Ascending aorta (tissue), 2 donors: Measurements from ENCODE around the gene COX7A1. TPM values are rescaled to one million over a fixed set of nuclear protein-coding genes. Genes with fewer than 3 reads are reported as not detected.
A peak's percentile ranks its signal among the peaks of the same experiment; 100 is the strongest.
"Not testable (repeated sequence)": the region's sequence is repeated elsewhere in the genome, so short reads cannot be mapped to it uniquely, and the experiment has no call there.

Experiments
- DNase-seq, 2 donors: peaks; one replicate each; pipeline ENCODE4 v3.0.0-alpha.2; 2019; ENCODE audit warnings: low spot score in 2 of 2
- H3K27ac ChIP-seq, 2 donors: fragments of 200-600 bp; sonication (generic); one replicate each; pipeline ENCODE4 v1.5.1; 2016 to 2017; ENCODE audit warnings: mild to moderate bottlenecking in 1 of 2
- H3K27me3 ChIP-seq: fragments of 200-600 bp; sonication (generic); one replicate; pipeline ENCODE4 v1.5.1; 2017
- H3K36me3 ChIP-seq, 2 donors: fragments of 200-600 bp; sonication (generic); one replicate each; pipeline ENCODE4 v1.5.1; 2016
- H3K4me1 ChIP-seq, 2 donors: fragments of 200-600 bp; sonication (generic); one replicate each; pipeline ENCODE4 v1.5.1; 2016 to 2017; ENCODE audit warnings: mild to moderate bottlenecking in 1 of 2
- H3K4me3 ChIP-seq, 2 donors: fragments of 200-600 bp; sonication (generic); one replicate each; pipeline ENCODE4 v1.5.1; 2016 to 2017; ENCODE audit warnings: mild to moderate bottlenecking in 1 of 2
- H3K9me3 ChIP-seq, 2 donors: fragments of 200-600 bp; sonication (generic); one replicate each; pipeline ENCODE4 v1.5.1; 2016
- intact Hi-C: fragments of 100-400 bp; cut with DNase I; formaldehyde crosslinking; loops from one replicate; pipeline ENCODE4 v1.15.1; 2023
- total RNA-seq: library from RNA; depleted of rRNA; stranded (reverse); fragments of >200 nt; gene quantifications from one replicate; pipeline ENCODE4 v1.1.0, GENCODE V29; 2016
- TF ChIP-seq, protein P1 (sequence below), 3 experiments: fragments of 200-600 bp in 2 of 3; fragments of 450-650 bp in 1 of 3; sonication (generic) in 2 of 3; IDR thresholded peaks; one replicate each; pipeline ENCODE4 v1.5.1; 2016 to 2019; ENCODE audit warnings: antibody characterized with exemption in 3 of 3, mild to moderate bottlenecking in 1 of 3, moderate library complexity in 1 of 3

Gene COX7A1
- total RNA-seq = 51.2 TPM

DNA sequence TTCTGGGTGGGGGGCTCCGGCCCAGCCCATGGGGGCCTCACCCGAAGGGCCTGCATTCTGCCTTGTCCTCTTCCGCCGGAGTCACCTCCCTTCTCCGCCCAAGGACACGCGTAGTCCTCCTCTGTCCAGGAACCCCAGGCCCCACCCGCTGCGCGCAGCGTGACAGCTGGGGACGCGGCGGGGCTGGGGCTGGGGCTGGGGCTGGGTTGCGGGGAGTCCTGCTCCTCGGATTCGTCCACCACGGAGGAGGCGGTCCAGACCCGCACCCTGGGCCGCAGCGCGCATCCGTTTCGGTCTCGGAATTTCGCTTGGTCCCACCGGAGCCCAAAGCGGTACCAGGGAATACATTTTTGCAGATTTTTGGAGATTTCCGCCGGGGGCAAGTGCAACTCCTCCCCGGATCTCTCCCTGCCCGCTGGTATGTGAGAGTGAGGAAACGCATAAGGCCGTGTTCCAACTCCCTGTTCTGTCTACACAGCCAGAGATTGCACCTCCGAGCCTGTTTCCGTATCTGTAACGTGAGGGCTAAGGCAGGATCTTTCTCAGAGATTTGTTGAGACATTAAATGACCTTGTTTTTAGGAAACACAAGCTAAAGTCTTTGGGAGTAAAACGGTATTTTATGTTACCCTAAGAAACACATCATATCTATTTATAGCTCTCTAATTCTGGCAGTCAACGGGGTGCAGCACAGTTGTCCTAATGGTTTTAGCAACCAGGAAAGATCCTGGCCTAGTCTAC lies at the start of gene COX7A1:
TSS of gene COX7A1 (minus strand) at position 96 of the 740 bp plus-strand sequence. CDS start at position 56, 40 bp downstream.
- Histone ChIP-seq H3K36me3 (peaks cover 29 to 31% of the 10 kb centered on the region in 2 donors), H3K4me1 (peaks cover 4 to 17% of the 10 kb centered on the region in 2 donors), H3K4me3 (peak within 1 kb of the TSS; percentile 74 to 96), H3K9me3 (no peaks in the 10 kb centered on the region), H3K27ac (peak within 1 kb of the TSS; percentile 99 to 100), H3K27me3 (no peaks in the 10 kb centered on the region)
- TF ChIP-seq, protein P1, sequence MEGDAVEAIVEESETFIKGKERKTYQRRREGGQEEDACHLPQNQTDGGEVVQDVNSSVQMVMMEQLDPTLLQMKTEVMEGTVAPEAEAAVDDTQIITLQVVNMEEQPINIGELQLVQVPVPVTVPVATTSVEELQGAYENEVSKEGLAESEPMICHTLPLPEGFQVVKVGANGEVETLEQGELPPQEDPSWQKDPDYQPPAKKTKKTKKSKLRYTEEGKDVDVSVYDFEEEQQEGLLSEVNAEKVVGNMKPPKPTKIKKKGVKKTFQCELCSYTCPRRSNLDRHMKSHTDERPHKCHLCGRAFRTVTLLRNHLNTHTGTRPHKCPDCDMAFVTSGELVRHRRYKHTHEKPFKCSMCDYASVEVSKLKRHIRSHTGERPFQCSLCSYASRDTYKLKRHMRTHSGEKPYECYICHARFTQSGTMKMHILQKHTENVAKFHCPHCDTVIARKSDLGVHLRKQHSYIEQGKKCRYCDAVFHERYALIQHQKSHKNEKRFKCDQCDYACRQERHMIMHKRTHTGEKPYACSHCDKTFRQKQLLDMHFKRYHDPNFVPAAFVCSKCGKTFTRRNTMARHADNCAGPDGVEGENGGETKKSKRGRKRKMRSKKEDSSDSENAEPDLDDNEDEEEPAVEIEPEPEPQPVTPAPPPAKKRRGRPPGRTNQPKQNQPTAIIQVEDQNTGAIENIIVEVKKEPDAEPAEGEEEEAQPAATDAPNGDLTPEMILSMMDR (IDR thresholded peaks at IDR 0.05) = no peak
- intact Hi-C loops = loop anchor here (1.0 to 5.0 kb wide), 4 partner anchors 18 to 395 kb away; partner anchors contain the start of genes HSPB6, PROSER3, ZNF146 and ZNF565
- peak; percentile 59 to 85 for DNase-seq

DNA sequence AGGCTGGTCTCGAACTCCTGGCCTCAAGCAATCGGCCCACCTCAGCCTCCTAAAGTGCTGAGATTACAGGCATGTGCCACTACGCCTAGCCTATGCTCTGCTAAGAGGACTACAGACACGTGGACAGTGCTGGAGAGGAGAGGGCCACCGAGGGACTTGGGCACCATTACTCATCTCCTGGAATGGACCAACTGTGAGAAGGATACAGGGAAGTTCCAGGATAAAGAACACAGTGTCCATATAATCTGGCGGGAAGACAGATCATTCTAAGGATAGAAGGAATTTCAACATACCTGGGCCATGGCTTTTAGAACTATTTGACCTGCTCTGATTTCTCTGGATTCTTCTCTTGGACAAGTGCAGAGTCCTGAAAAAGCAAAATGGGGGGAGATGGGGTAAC lies 49.4 kb upstream of the COX7A1 start:
- H3K27me3 ChIP-seq = no peaks in the 10 kb centered on the region
- peaks cover 2 to 7% of the 10 kb centered on the region in 2 donors for H3K36me3 ChIP-seq
- no peak for DNase-seq
- TF ChIP-seq, protein P1 (IDR thresholded peaks at IDR 0.05) = no peak
- no peak overlapping the region for H3K4me3 ChIP-seq
- intact Hi-C loops = no loop called here
- H3K4me1 ChIP-seq = no peaks in the 10 kb centered on the region
- H3K9me3 ChIP-seq = no peaks in the 10 kb centered on the region
- no peak overlapping the region for H3K27ac ChIP-seq

DNA sequence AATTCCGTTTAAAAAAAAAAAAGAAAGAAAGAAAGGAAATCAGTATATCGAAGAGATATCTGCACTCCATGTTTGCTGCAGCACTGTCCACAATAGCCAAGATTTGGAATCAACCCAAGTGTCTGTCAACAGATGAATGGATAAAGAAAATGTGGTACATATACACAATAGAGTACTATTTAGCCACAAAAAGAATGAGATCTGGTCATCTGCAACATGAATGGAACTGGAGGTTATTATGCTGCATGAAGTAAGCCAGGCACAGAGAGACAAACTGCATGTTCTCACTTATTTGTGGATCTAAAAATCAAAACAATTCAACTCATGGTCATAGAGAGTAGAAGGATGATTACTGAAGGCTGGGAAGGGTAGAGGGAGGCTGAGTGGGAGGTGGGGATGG lies 45.9 kb upstream of the COX7A1 start:
- DNase-seq = no peak
- no peaks in the 10 kb centered on the region for H3K9me3 ChIP-seq
- H3K36me3 ChIP-seq = peaks cover 11 to 20% of the 10 kb centered on the region in 2 donors
- intact Hi-C loops = no loop called here
- TF ChIP-seq, protein P1 (IDR thresholded peaks at IDR 0.05) = no peak
- H3K27me3 ChIP-seq = no peaks in the 10 kb centered on the region
- no peak overlapping the region for H3K27ac ChIP-seq
- no peaks in the 10 kb centered on the region for H3K4me1 ChIP-seq
- no peak overlapping the region for H3K4me3 ChIP-seq

DNA sequence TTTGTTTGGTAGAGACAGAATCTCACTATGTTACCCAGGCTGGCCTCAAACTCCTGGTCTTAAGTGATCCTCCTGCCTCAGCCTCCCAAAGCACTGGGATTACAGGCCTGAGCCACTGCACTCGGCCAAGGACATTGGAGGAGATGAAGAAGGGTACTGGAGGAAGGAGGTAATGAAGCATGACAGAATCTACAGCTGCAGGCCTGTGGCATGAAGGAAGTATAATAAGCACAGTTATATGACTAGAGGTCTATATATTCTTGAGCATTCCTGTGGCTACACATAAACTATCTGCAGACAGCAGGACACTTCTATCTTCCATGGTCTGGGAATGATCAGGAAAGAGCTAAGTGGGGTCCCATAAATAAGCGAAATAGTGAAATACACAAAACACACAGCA lies 44.0 kb upstream of the COX7A1 start:
- Histone ChIP-seq H3K36me3 (peaks cover 19 to 30% of the 10 kb centered on the region in 2 donors), H3K4me3 (no peak overlapping the region), H3K27ac (no peak overlapping the region), H3K4me1 (no peaks in the 10 kb centered on the region), H3K9me3 (no peaks in the 10 kb centered on the region), H3K27me3 (no peaks in the 10 kb centered on the region)
- DNase-seq = no peak
- TF ChIP-seq, protein P1 (IDR thresholded peaks at IDR 0.05) = no peak
- intact Hi-C loops = no loop called here

DNA sequence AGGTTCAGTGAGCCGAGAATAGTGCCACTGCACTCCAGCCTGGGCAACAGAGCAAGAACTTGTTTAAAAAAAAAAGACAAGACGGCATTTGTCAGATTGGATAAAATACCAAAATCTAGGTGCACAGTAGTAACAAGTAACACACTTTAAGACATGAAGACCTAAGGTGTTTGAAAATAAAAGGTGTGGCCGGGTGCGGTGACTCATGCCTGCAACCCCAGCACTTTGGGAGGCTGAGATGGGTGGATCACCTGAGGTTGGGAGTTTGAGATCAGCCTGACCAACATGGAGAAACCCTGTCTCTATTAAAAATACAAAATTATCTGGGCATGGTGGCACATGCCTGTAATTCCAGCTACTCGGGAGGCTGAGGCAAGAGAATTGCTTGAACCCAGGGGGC lies 34.5 kb upstream of the COX7A1 start:
- DNase-seq, intact Hi-C loops, H3K9me3 ChIP-seq, H3K4me3 ChIP-seq, H3K4me1 ChIP-seq, H3K27ac ChIP-seq, H3K27me3 ChIP-seq: not testable (repeated sequence)
- H3K36me3 ChIP-seq = peaks cover 9 to 17% of the 10 kb centered on the region in 2 donors

DNA sequence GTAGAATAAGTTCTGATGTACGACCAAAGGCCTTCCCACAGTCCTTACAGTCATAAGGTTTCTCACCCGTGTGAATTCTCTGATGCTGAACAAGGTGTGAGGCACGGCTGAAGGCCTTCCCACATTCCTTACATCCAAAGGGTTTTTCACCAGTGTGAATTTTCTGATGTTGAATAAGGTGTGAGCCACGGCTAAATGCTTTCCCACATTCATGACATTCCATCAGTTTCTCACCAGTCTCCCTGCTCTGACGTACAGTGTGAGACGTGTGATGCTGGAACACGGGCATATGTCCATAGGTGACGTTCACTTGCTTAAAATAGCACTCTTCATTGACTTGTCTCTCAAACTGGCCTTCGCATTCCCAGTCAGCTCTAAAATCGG lies 31.0 kb upstream of the COX7A1 start:
- H3K4me1 ChIP-seq = no peaks in the 10 kb centered on the region
- H3K4me3 ChIP-seq = no peak overlapping the region
- intact Hi-C loops = no loop called here
- DNase-seq = no peak
- no peaks in the 10 kb centered on the region for H3K9me3 ChIP-seq
- peaks cover 9 to 14% of the 10 kb centered on the region in 2 donors for H3K36me3 ChIP-seq
- TF ChIP-seq, protein P1 (IDR thresholded peaks at IDR 0.05) = no peak
- H3K27ac ChIP-seq = peak overlapping the region in 1 of 2 donors; percentile 41
- H3K27me3 ChIP-seq = no peaks in the 10 kb centered on the region
